ENCODE measurements around the gene ZNF653. TPM values are rescaled to one million over a fixed set of nuclear protein-coding genes. Genes with fewer than 3 reads are reported as not detected.
"Not testable (repeated sequence)": the region's sequence is repeated elsewhere in the genome, so short reads cannot be mapped to it uniquely, and the experiment has no call there.

Gene ZNF653
- total and polyA plus RNA-seq, 2 donors (not counting 1 experiment from before 2014, with no cell fraction given), result 24.2 to 26.2 TPM

DNA sequence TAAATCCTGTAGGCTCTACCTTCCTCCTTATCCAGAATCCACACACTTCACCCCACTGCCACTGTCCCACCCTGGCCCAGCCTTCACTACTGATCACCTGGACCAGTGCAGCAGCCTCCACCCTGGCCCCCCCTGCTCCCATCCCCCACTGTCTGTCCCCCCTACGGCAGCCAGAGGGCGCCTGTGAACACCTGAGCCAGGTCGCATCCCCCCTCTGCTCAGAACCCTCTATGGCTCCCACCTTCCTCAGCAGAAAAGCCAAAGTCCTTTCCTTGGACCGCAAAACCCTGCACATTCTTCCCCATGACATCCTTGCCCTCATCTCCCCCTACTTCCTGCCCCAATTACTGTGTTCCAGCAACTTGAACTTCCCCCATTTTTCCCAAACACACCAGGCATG is 45.4 kb downstream of the ZNF653 start:
- ATAC-seq (ENCODE audit: low read depth) (no peak), DNase-seq (no peak)
- peaks cover 0 to 4% (median 0%) of the 10 kb centered on the region in 3 donors for H3K9me3 ChIP-seq (ENCODE audit: control extremely low read depth in 1 of 3, control insufficient read depth in 2 of 3, insufficient read depth in 1 of 3, low read length in 2 of 3)
- H3K4me3 ChIP-seq (ENCODE audit: control extremely low read depth in 1 of 5, extremely low read depth in 1 of 5, insufficient read depth in 1 of 5, low read depth in 2 of 5, low read length in 4 of 5), result no peak overlapping the region
- WGBS (ENCODE audit: insufficient coverage), result 66% methylated on average over 3 of the region's 4 CpGs
- H3K27ac Mint-ChIP-seq, result no peak overlapping the region
- ChIA-PET POLR2A (no interaction called here), CTCF (no interaction called here)
- no peaks in the 10 kb centered on the region for H3K27me3 Mint-ChIP-seq
- no peaks in the 10 kb centered on the region for H3K9me3 Mint-ChIP-seq (ENCODE audit: insufficient read depth)
- intact Hi-C loops (cut with micrococcal nuclease), result no loop called here
- no peaks in the 10 kb centered on the region for H4K20me1 ChIP-seq (ENCODE audit: control insufficient read depth, insufficient read depth, low read length, poor library complexity, severe bottlenecking)
- no peaks in the 10 kb centered on the region for H3K36me3 ChIP-seq (replicated peaks in 1 of 2; ENCODE audit: control extremely low read depth in 1 of 2, control insufficient read depth in 1 of 2, extremely low read depth in 1 of 2, insufficient read depth in 2 of 2, low read length in 1 of 2)
- no peak overlapping the region for H3K9ac ChIP-seq (ENCODE audit: low read length)
- H3K4me1 Mint-ChIP-seq, result no peaks in the 10 kb centered on the region
- no peak overlapping the region for H3K4me2 ChIP-seq (replicated peaks; ENCODE audit: low read depth, low read length, poor library complexity, severe bottlenecking)
- no peaks in the 10 kb centered on the region for H3K79me2 ChIP-seq (ENCODE audit: control insufficient read depth, insufficient read depth, low read length)
- H3K27ac ChIP-seq (ENCODE audit: low read length in 2 of 2), result no peak overlapping the region
- no peak overlapping the region for H2AFZ ChIP-seq (ENCODE audit: insufficient read depth, low read depth, low read length, poor library complexity, severe bottlenecking)
- no peaks in the 10 kb centered on the region for H3K4me1 ChIP-seq (ENCODE audit: control insufficient read depth in 2 of 2, insufficient read depth in 2 of 2, low read length in 2 of 2)
- H3K4me3 Mint-ChIP-seq, result no peak overlapping the region
- peaks cover 0 to 11% (median 0%) of the 10 kb centered on the region in 4 experiments for H3K27me3 ChIP-seq (replicated peaks in 1 of 4; ENCODE audit: control extremely low read depth in 1 of 4, control insufficient read depth in 3 of 4, insufficient read depth in 4 of 4, low read length in 3 of 4)
- TF ChIP-seq EZH2 (IDR thresholded peaks at IDR 0.05; ENCODE audit: borderline replicate concordance, insufficient read depth, low read depth, low read length, poor library complexity, severe bottlenecking), result no peak
- TF ChIP-seq, protein P1, sequence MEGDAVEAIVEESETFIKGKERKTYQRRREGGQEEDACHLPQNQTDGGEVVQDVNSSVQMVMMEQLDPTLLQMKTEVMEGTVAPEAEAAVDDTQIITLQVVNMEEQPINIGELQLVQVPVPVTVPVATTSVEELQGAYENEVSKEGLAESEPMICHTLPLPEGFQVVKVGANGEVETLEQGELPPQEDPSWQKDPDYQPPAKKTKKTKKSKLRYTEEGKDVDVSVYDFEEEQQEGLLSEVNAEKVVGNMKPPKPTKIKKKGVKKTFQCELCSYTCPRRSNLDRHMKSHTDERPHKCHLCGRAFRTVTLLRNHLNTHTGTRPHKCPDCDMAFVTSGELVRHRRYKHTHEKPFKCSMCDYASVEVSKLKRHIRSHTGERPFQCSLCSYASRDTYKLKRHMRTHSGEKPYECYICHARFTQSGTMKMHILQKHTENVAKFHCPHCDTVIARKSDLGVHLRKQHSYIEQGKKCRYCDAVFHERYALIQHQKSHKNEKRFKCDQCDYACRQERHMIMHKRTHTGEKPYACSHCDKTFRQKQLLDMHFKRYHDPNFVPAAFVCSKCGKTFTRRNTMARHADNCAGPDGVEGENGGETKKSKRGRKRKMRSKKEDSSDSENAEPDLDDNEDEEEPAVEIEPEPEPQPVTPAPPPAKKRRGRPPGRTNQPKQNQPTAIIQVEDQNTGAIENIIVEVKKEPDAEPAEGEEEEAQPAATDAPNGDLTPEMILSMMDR (IDR thresholded peaks at IDR 0.05), result no peak

DNA sequence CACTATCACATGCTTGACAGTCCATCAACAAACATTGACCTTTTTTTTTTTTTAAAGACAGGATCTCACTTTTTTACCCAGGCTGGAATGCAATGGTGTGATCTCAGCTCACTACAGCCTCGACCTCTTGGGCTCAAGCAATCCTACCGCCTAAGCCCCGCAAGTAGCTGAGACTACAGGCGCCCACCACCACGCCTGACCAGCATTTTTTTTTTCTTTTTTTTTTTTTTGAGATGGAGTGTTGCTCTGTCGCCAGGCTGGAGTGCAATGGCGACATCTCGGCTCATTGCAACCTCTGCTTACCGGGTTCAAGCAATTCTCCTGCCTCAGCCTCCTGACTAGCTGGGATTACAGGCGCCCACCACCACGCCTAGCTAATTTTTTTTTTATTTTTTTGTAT is 46.7 kb downstream of the ZNF653 start:
- 93% methylated on average over 3 of the region's 11 CpGs for WGBS (ENCODE audit: insufficient coverage)
- H3K36me3 ChIP-seq (replicated peaks in 1 of 2; ENCODE audit: control extremely low read depth in 1 of 2, control insufficient read depth in 1 of 2, extremely low read depth in 1 of 2, insufficient read depth in 2 of 2, low read length in 1 of 2); H3K9ac ChIP-seq (ENCODE audit: low read length); H3K4me1 ChIP-seq (ENCODE audit: control insufficient read depth in 2 of 2, insufficient read depth in 2 of 2, low read length in 2 of 2); H2AFZ ChIP-seq (ENCODE audit: insufficient read depth, low read depth, low read length, poor library complexity, severe bottlenecking); H4K20me1 ChIP-seq (ENCODE audit: control insufficient read depth, insufficient read depth, low read length, poor library complexity, severe bottlenecking); H3K4me3 ChIP-seq (ENCODE audit: control extremely low read depth in 1 of 5, extremely low read depth in 1 of 5, insufficient read depth in 1 of 5, low read depth in 2 of 5, low read length in 4 of 5); H3K27ac ChIP-seq (ENCODE audit: low read length in 2 of 2); CTCF ChIA-PET; H3K27ac Mint-ChIP-seq; H3K79me2 ChIP-seq (ENCODE audit: control insufficient read depth, insufficient read depth, low read length); H3K4me2 ChIP-seq (replicated peaks; ENCODE audit: low read depth, low read length, poor library complexity, severe bottlenecking); intact Hi-C loops (cut with micrococcal nuclease); ATAC-seq (ENCODE audit: low read depth); DNase-seq; H3K9me3 Mint-ChIP-seq (ENCODE audit: insufficient read depth); H3K4me3 Mint-ChIP-seq; H3K4me1 Mint-ChIP-seq; H3K27me3 Mint-ChIP-seq; H3K9me3 ChIP-seq (ENCODE audit: control extremely low read depth in 1 of 3, control insufficient read depth in 2 of 3, insufficient read depth in 1 of 3, low read length in 2 of 3): not testable (repeated sequence)
- POLR2A ChIA-PET, result interaction anchor here (0.7 kb wide), 2 partner anchors 138 to 527 kb away, joined by 3 read pairs; no protein-coding TSS in a partner anchor
- H3K27me3 ChIP-seq (replicated peaks in 1 of 4; ENCODE audit: control extremely low read depth in 1 of 4, control insufficient read depth in 3 of 4, insufficient read depth in 4 of 4, low read length in 3 of 4), result peaks cover 0 to 11% (median 0%) of the 10 kb centered on the region in 4 experiments
